HepG2 (cell line): ENCODE results near the gene PPP2R2C. TPM values are rescaled to one million over a fixed set of nuclear protein-coding genes. Genes with fewer than 3 reads are reported as not detected.

Experiments
- ATAC-seq: fragments of 200-7000 bp; cut with Tn5 transposase; 3 replicates; pipeline ENCODE4 v1.9.1; 2020; ENCODE audit warnings: mild to moderate bottlenecking, moderate library complexity
- BruUV-seq: library from RNA; stranded (reverse); fragments of 400-500 nt; replicated peaks from 2 replicates; lab custom pipeline; 2021; lab: Mats Ljungman, UMichigan
- CTCF ChIA-PET: fragments of 300-600 bp; formaldehyde crosslinking; extraction: SDS; loops from one replicate; lab custom pipeline; 2021; ENCODE audit warnings: low total read pairs, inconsistent platforms, low intra/inter-chr PET ratio; lab: Yijun Ruan, JAX
- POLR2A ChIA-PET: fragments of 350-600 bp; sonication (Branson Sonifier 250); formaldehyde crosslinking; loops from one replicate; lab custom pipeline; 2020; ENCODE audit warnings: antibody characterized with exemption, inconsistent platforms; lab: Yijun Ruan, JAX
- DNase-seq: peaks from one replicate; pipeline ENCODE4 v3.0.0-alpha.2; 2015; ENCODE audit warnings: low spot score
- FAIRE-seq: peaks from 3 replicates; lab custom pipeline; 2011; peaks lifted over from hg19 to GRCh38; lab: Jason Lieb, UNC
- H2AFZ ChIP-seq: one replicate; pipeline ENCODE4 v1.6.1; 2011; ENCODE audit warnings: low read length, inconsistent platforms
- H3K27ac ChIP-seq: fragments of 300-600 bp; 3 replicates; pipeline ENCODE4 v1.8.0; 2011; ENCODE audit warnings: mixed run types, mild to moderate bottlenecking, mixed read lengths, low read length, inconsistent platforms; ENCODE audit not compliant: insufficient read depth; ENCODE audit errors: extremely low read length
- H3K27me3 ChIP-seq, 2 experiments: fragments of 200-600 bp in 1 of 2; 2 replicates in 1 of 2; 3 replicates in 1 of 2; pipeline versions ENCODE4 v1.6.0 to v1.8.0; 2011; ENCODE audit warnings: low read length in 2 of 2, mild to moderate bottlenecking in 2 of 2, moderate library complexity in 2 of 2, inconsistent platforms in 1 of 2; ENCODE audit not compliant: insufficient read depth in 2 of 2, control insufficient read depth in 1 of 2
- H3K36me3 ChIP-seq, 2 experiments: fragments of 200-600 bp in 1 of 2; replicated peaks in 1 of 2; 2 replicates in 1 of 2; 3 replicates in 1 of 2; pipeline versions ENCODE4 v1.5.1 to v1.8.0; 2011; ENCODE audit warnings: low read length in 2 of 2, inconsistent platforms in 1 of 2; ENCODE audit not compliant: insufficient read depth in 2 of 2, control insufficient read depth in 1 of 2
- H3K4me1 ChIP-seq: 2 replicates; pipeline ENCODE4 v1.5.1; 2012; ENCODE audit warnings: low read length, inconsistent platforms; ENCODE audit not compliant: insufficient read depth
- H3K4me2 ChIP-seq: 2 replicates; pipeline ENCODE4 v1.6.0; 2011; ENCODE audit warnings: low read depth, low read length, inconsistent platforms
- H3K4me3 ChIP-seq, 3 experiments: fragments of 200-600 bp in 1 of 3; sonication (generic), shearing (Covaris generic) in 1 of 3; replicated peaks in 1 of 3; 2 replicates each; pipeline ENCODE4 v1.5.1; 2011 to 2016; ENCODE audit warnings: low read length in 3 of 3, inconsistent platforms in 2 of 3, low read depth in 2 of 3, mild to moderate bottlenecking in 2 of 3, control low read depth in 1 of 3, mixed read lengths in 1 of 3; ENCODE audit not compliant: insufficient read depth in 1 of 3
- H3K79me2 ChIP-seq: one replicate; pipeline ENCODE4 v1.6.1; 2011; ENCODE audit warnings: low read length, inconsistent platforms; ENCODE audit not compliant: insufficient read depth
- H3K9ac ChIP-seq: 2 replicates; pipeline ENCODE4 v1.6.0; 2011; ENCODE audit warnings: mild to moderate bottlenecking, low read depth, low read length, inconsistent platforms; ENCODE audit not compliant: insufficient read depth
- H3K9me3 ChIP-seq: 2 replicates; pipeline ENCODE4 v1.5.1; 2012; ENCODE audit warnings: mild to moderate bottlenecking, low read length
- H4K20me1 ChIP-seq: 2 replicates; pipeline ENCODE4 v1.6.0; 2011; ENCODE audit warnings: inconsistent platforms, mild to moderate bottlenecking, low read length, moderate library complexity; ENCODE audit not compliant: insufficient read depth
- BHLHE40 ChIP-seq: IDR thresholded peaks from 2 replicates; pipeline ENCODE4 v1.6.1; 2011; ENCODE audit warnings: low read length, improper control_type of control experiment
- ELF3 ChIP-seq: IDR thresholded peaks from 2 replicates; pipeline ENCODE4 v1.6.1; 2016; ENCODE audit warnings: missing genetic modification reagents, missing compliant biosample characterization
- IKZF5 ChIP-seq: IDR thresholded peaks from 2 replicates; pipeline ENCODE4 v1.6.1; 2018; ENCODE audit warnings: missing genetic modification reagents, mild to moderate bottlenecking, missing compliant biosample characterization
- NFATC3 ChIP-seq: sonication (generic); formaldehyde crosslinking; IDR thresholded peaks from 2 replicates; pipeline ENCODE4 v1.5.1; 2020; ENCODE audit warnings: mild to moderate bottlenecking, missing genetic modification reagents
- SIN3A ChIP-seq: IDR thresholded peaks from 2 replicates; pipeline ENCODE4 v1.6.1; 2011; ENCODE audit warnings: low read depth, mild to moderate bottlenecking, control low read depth, low read length, borderline replicate concordance
- SPEN ChIP-seq: sonication (generic); formaldehyde crosslinking; IDR thresholded peaks from 2 replicates; pipeline ENCODE4 v1.5.1; 2020; ENCODE audit warnings: low read depth, mild to moderate bottlenecking, missing genetic modification reagents
- TFAP4 ChIP-seq: sonication (generic); IDR thresholded peaks from 2 replicates; pipeline ENCODE4 v1.6.1; 2016; ENCODE audit warnings: low read depth, borderline replicate concordance
- YEATS4 ChIP-seq: sonication (generic); formaldehyde crosslinking; IDR thresholded peaks from 2 replicates; pipeline ENCODE4 v1.4.0; 2020; ENCODE audit warnings: missing genetic modification reagents, borderline replicate concordance
- ZNF329 ChIP-seq: sonication (generic); formaldehyde crosslinking; IDR thresholded peaks from 2 replicates; pipeline ENCODE4 v1.9.0; 2021; ENCODE audit warnings: low read depth, mild to moderate bottlenecking, missing genetic modification reagents
- ZNF496 ChIP-seq: sonication (generic); formaldehyde crosslinking; IDR thresholded peaks from 2 replicates; pipeline ENCODE4 v1.8.1; 2023; ENCODE audit warnings: mild to moderate bottlenecking, moderate library complexity, missing genetic modification reagents; ENCODE audit not compliant: insufficient replicate concordance
- ZSCAN21 ChIP-seq: sonication (generic); formaldehyde crosslinking; IDR thresholded peaks from 2 replicates; pipeline ENCODE4 v1.8.0; 2022; ENCODE audit warnings: mild to moderate bottlenecking, missing genetic modification reagents, moderate library complexity, borderline replicate concordance
- WGBS: methylation state at CpG from one replicate; pipeline ENCODE4 v1.1.6; 2017; ENCODE audit warnings: low lambda C conversion rate; 5-methylcytosine and 5-hydroxymethylcytosine counted together
- in situ Hi-C: cut with HindIII; loops from 2 replicates; pipeline ENCODE4 v1.10.0; 2017; ENCODE audit warnings: low pct_unique_long_range_greater_than_20kb; ENCODE audit not compliant: extremely low pct_ligation_motif_present
- intact Hi-C: fragments of 100-400 bp; cut with micrococcal nuclease; formaldehyde crosslinking; loops from one replicate; pipeline ENCODE4 v1.10.0; 2022; ENCODE audit not compliant: unreplicated experiment
- polyA plus RNA-seq, 8 experiments: library from polyadenylated mRNA; depleted of rRNA in 3 of 8; stranded (reverse) in 7 of 8; unstranded in 1 of 8; fragments of >200 nt; fragmentation: Illumina TruSeq in 4 of 8; extraction: Trizol in 4 of 8; gene quantifications; 2 replicates each; pipeline versions ENCODE4 v1.2.1 to v1.2.3, GENCODE V29; 2011 to 2016; ENCODE audit warnings: low read depth in 4 of 8, missing spikeins in 1 of 8, mixed read lengths in 1 of 8; ENCODE audit not compliant: insufficient read depth in 1 of 8
- total RNA-seq, 5 experiments: library from RNA; depleted of rRNA; stranded (reverse); fragments of >200 nt; fragmentation: Illumina TruSeq; extraction: Trizol; gene quantifications; 2 replicates each; pipeline ENCODE4 v1.2.3, GENCODE V29; 2016; ENCODE audit warnings: low read depth in 1 of 5
- TF ChIP-seq, protein P1 (sequence below): sonication (generic); formaldehyde crosslinking; IDR thresholded peaks from 2 replicates; pipeline ENCODE4 v1.4.0; 2020; ENCODE audit warnings: missing genetic modification reagents, borderline replicate concordance
- TF ChIP-seq, protein P2 (sequence below): sonication (generic); formaldehyde crosslinking; IDR thresholded peaks from 2 replicates; pipeline ENCODE4 v1.5.1; 2020; ENCODE audit warnings: missing genetic modification reagents, mild to moderate bottlenecking, borderline replicate concordance
- TF ChIP-seq, protein P3 (sequence below): sonication (generic); formaldehyde crosslinking; IDR thresholded peaks from 2 replicates; pipeline ENCODE4 v1.4.0; 2020; ENCODE audit warnings: missing genetic modification reagents
- TF ChIP-seq, protein P4 (sequence below): sonication (generic); formaldehyde crosslinking; IDR thresholded peaks from 2 replicates; pipeline ENCODE4 v1.5.0; 2020; ENCODE audit warnings: mild to moderate bottlenecking, missing genetic modification reagents

The PPP2R2C gene
- total and polyA plus RNA-seq, 2 of the 13 experiments (the other 11 are each of a cell fraction or from before 2014, with no cell fraction given) = 0.60 to 8.6 TPM

- Histone ChIP-seq H3K4me2 (no peak overlapping the region), H3K27ac (no peak overlapping the region), H3K9me3 (no peaks in the 10 kb centered on the region), H3K36me3 (peaks cover 50 to 87% of the 10 kb centered on the region in 2 experiments), H3K79me2 (no peaks in the 10 kb centered on the region), H3K27me3 (no peaks in the 10 kb centered on the region), H3K4me1 (no peaks in the 10 kb centered on the region), H3K4me3 (no peak overlapping the region), H3K9ac (no peak overlapping the region), H2AFZ (no peak overlapping the region), H4K20me1 (no peaks in the 10 kb centered on the region)
- WGBS = 92% methylated on average over 2 of the region's 8 CpGs
- no TSS peak for BruUV-seq
- no peak for ATAC-seq
- no peak for FAIRE-seq
- in situ Hi-C loops = no loop called here
- ChIA-PET CTCF (no interaction called here), POLR2A (no interaction called here)
- no peak for DNase-seq
- intact Hi-C loops = no loop called here
- TF ChIP-seq, protein P1, sequence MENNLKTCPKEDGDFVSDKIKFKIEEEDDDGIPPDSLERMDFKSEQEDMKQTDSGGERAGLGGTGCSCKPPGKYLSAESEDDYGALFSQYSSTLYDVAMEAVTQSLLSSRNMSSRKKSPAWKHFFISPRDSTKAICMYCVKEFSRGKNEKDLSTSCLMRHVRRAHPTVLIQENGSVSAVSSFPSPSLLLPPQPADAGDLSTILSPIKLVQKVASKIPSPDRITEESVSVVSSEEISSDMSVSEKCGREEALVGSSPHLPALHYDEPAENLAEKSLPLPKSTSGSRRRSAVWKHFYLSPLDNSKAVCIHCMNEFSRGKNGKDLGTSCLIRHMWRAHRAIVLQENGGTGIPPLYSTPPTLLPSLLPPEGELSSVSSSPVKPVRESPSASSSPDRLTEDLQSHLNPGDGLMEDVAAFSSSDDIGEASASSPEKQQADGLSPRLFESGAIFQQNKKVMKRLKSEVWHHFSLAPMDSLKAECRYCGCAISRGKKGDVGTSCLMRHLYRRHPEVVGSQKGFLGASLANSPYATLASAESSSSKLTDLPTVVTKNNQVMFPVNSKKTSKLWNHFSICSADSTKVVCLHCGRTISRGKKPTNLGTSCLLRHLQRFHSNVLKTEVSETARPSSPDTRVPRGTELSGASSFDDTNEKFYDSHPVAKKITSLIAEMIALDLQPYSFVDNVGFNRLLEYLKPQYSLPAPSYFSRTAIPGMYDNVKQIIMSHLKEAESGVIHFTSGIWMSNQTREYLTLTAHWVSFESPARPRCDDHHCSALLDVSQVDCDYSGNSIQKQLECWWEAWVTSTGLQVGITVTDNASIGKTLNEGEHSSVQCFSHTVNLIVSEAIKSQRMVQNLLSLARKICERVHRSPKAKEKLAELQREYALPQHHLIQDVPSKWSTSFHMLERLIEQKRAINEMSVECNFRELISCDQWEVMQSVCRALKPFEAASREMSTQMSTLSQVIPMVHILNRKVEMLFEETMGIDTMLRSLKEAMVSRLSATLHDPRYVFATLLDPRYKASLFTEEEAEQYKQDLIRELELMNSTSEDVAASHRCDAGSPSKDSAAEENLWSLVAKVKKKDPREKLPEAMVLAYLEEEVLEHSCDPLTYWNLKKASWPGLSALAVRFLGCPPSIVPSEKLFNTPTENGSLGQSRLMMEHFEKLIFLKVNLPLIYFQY (CRISPR knock-in tag) = no peak
- TF ChIP-seq, protein P2, sequence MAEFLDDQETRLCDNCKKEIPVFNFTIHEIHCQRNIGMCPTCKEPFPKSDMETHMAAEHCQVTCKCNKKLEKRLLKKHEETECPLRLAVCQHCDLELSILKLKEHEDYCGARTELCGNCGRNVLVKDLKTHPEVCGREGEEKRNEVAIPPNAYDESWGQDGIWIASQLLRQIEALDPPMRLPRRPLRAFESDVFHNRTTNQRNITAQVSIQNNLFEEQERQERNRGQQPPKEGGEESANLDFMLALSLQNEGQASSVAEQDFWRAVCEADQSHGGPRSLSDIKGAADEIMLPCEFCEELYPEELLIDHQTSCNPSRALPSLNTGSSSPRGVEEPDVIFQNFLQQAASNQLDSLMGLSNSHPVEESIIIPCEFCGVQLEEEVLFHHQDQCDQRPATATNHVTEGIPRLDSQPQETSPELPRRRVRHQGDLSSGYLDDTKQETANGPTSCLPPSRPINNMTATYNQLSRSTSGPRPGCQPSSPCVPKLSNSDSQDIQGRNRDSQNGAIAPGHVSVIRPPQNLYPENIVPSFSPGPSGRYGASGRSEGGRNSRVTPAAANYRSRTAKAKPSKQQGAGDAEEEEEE (CRISPR knock-in tag) = no peak
- TF ChIP-seq SIN3A (no peak), BHLHE40 (no peak), IKZF5 (no peak), NFATC3 (CRISPR knock-in tag) (no peak), YEATS4 (CRISPR knock-in tag) (no peak), ZNF329 (CRISPR knock-in tag) (no peak), TFAP4 (no peak), ZSCAN21 (no peak), ELF3 (CRISPR knock-in tag) (no peak), ZNF496 (CRISPR knock-in tag) (no peak), SPEN (no peak)
- TF ChIP-seq, protein P3, sequence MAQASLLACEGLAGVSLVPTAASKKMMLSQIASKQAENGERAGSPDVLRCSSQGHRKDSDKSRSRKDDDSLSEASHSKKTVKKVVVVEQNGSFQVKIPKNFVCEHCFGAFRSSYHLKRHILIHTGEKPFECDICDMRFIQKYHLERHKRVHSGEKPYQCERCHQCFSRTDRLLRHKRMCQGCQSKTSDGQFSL (CRISPR knock-in tag) = no peak
- TF ChIP-seq, protein P4, sequence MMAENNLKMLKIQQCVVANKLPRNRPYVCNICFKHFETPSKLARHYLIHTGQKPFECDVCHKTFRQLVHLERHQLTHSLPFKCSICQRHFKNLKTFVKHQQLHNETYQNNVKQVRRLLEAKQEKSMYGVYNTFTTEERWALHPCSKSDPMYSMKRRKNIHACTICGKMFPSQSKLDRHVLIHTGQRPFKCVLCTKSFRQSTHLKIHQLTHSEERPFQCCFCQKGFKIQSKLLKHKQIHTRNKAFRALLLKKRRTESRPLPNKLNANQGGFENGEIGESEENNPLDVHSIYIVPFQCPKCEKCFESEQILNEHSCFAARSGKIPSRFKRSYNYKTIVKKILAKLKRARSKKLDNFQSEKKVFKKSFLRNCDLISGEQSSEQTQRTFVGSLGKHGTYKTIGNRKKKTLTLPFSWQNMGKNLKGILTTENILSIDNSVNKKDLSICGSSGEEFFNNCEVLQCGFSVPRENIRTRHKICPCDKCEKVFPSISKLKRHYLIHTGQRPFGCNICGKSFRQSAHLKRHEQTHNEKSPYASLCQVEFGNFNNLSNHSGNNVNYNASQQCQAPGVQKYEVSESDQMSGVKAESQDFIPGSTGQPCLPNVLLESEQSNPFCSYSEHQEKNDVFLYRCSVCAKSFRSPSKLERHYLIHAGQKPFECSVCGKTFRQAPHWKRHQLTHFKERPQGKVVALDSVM (CRISPR knock-in tag) = no peak
Observed at GRCh38 chr4:6293097-6293445, 179.3 kb downstream of the PPP2R2C start.
